ENCODE data around the gene HES7. TPM values are rescaled to one million over a fixed set of nuclear protein-coding genes. Genes with fewer than 3 reads are reported as not detected.

Gene HES7
- polyA plus RNA-seq, 1 donor from 2014 or later: 15.3 TPM

DNA sequence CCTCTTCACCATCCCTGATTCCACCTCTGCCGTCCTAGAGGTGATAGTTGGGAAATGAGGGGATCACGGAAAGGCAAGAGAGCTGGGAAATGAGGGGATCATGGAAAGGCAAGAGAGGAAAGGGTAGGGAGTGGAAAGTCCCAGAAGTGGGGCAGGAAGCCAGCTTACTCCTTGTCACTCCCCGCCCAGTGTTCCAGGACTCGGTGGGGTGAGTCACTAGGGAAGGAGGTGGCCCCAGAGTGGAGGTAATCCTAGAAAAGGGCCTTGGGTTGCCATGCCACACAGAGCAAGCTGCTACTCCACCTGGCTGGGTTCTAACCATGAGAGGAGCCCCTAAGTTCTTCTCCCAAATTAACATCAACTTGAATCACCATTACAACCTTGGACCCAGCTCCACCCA, 20.4 kb downstream of the HES7 start:
- Histone ChIP-seq H3K79me2 (replicated peaks; ENCODE audit: insufficient read depth, low read length) (no peaks in the 10 kb centered on the region), H3K27ac (ENCODE audit: low read length) (no peak overlapping the region), H3K9me3 (ENCODE audit: low read length) (no peaks in the 10 kb centered on the region), H3K9ac (ENCODE audit: low read length) (no peak overlapping the region), H3K4me2 (ENCODE audit: low read length) (no peak overlapping the region), H3F3A (ENCODE audit: insufficient read depth, low read length, poor library complexity, severe bottlenecking) (no peaks in the 10 kb centered on the region), H2AFZ (ENCODE audit: low read depth, low read length) (no peak overlapping the region), H3K27me3 (ENCODE audit: insufficient read depth, low read depth, low read length) (peaks cover 5% of the 10 kb centered on the region), H4K20me1 (ENCODE audit: insufficient read depth) (no peaks in the 10 kb centered on the region), H3K4me3 (ENCODE audit: low read length) (no peak overlapping the region), H3K9me2 (ENCODE audit: insufficient read depth, low read length) (no peaks in the 10 kb centered on the region), H3K36me3 (ENCODE audit: insufficient read depth, low read length) (no peaks in the 10 kb centered on the region)
- TF ChIP-seq, protein P1, sequence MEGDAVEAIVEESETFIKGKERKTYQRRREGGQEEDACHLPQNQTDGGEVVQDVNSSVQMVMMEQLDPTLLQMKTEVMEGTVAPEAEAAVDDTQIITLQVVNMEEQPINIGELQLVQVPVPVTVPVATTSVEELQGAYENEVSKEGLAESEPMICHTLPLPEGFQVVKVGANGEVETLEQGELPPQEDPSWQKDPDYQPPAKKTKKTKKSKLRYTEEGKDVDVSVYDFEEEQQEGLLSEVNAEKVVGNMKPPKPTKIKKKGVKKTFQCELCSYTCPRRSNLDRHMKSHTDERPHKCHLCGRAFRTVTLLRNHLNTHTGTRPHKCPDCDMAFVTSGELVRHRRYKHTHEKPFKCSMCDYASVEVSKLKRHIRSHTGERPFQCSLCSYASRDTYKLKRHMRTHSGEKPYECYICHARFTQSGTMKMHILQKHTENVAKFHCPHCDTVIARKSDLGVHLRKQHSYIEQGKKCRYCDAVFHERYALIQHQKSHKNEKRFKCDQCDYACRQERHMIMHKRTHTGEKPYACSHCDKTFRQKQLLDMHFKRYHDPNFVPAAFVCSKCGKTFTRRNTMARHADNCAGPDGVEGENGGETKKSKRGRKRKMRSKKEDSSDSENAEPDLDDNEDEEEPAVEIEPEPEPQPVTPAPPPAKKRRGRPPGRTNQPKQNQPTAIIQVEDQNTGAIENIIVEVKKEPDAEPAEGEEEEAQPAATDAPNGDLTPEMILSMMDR (IDR thresholded peaks at IDR 0.05; ENCODE audit: poor library complexity, severe bottlenecking): no peak
- TF ChIP-seq MXI1 (conservative IDR thresholded peaks at IDR 0.05; ENCODE audit: poor library complexity, severe bottlenecking) (no peak), RAD21 (conservative IDR thresholded peaks at IDR 0.05) (no peak), SMC3 (conservative IDR thresholded peaks at IDR 0.05; ENCODE audit: poor library complexity) (no peak), EZH2 (IDR thresholded peaks at IDR 0.05; ENCODE audit: borderline replicate concordance, insufficient read depth, low read length, poor library complexity, severe bottlenecking) (no peak), EP300 (conservative IDR thresholded peaks at IDR 0.05; ENCODE audit: poor library complexity, severe bottlenecking) (no peak), TAF1 (IDR thresholded peaks at IDR 0.05; ENCODE audit: low read depth) (no peak), POLR2AphosphoS5 (IDR thresholded peaks at IDR 0.05) (no peak)
- TF ChIP-seq, protein P2, sequence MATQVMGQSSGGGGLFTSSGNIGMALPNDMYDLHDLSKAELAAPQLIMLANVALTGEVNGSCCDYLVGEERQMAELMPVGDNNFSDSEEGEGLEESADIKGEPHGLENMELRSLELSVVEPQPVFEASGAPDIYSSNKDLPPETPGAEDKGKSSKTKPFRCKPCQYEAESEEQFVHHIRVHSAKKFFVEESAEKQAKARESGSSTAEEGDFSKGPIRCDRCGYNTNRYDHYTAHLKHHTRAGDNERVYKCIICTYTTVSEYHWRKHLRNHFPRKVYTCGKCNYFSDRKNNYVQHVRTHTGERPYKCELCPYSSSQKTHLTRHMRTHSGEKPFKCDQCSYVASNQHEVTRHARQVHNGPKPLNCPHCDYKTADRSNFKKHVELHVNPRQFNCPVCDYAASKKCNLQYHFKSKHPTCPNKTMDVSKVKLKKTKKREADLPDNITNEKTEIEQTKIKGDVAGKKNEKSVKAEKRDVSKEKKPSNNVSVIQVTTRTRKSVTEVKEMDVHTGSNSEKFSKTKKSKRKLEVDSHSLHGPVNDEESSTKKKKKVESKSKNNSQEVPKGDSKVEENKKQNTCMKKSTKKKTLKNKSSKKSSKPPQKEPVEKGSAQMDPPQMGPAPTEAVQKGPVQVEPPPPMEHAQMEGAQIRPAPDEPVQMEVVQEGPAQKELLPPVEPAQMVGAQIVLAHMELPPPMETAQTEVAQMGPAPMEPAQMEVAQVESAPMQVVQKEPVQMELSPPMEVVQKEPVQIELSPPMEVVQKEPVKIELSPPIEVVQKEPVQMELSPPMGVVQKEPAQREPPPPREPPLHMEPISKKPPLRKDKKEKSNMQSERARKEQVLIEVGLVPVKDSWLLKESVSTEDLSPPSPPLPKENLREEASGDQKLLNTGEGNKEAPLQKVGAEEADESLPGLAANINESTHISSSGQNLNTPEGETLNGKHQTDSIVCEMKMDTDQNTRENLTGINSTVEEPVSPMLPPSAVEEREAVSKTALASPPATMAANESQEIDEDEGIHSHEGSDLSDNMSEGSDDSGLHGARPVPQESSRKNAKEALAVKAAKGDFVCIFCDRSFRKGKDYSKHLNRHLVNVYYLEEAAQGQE (IDR thresholded peaks at IDR 0.05; ENCODE audit: borderline replicate concordance): no peak

DNA sequence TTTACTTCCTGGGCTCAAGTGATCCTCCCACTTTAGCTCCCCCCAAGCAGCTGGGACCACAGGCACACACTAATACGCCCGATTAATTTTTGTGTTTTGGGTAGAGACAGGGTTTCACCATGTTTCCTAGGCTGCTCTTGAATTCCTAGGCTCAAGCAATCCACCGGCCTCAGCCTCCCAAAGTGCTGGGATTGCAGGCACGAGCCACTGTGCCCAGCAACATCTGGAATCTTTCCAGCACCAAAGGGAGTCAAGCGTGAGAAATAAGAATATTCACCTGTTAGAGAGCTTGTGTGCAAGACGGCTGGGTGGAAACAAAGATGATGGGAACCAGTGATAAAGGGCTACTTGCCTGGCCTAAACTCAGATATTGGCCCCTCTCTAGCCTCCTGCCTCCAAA, 22.2 kb downstream of the HES7 start:
- no peak overlapping the region for H3K4me3 ChIP-seq (ENCODE audit: low read length)
- H3K9me3 ChIP-seq (ENCODE audit: low read length): no peaks in the 10 kb centered on the region
- no peaks in the 10 kb centered on the region for H3K79me2 ChIP-seq (replicated peaks; ENCODE audit: insufficient read depth, low read length)
- H3F3A ChIP-seq (ENCODE audit: insufficient read depth, low read length, poor library complexity, severe bottlenecking): no peaks in the 10 kb centered on the region
- H3K4me2 ChIP-seq (ENCODE audit: low read length): no peak overlapping the region
- no peaks in the 10 kb centered on the region for H3K9me2 ChIP-seq (ENCODE audit: insufficient read depth, low read length)
- no peak for TF ChIP-seq SMC3 (conservative IDR thresholded peaks at IDR 0.05; ENCODE audit: poor library complexity)
- no peak for TF ChIP-seq RAD21 (conservative IDR thresholded peaks at IDR 0.05)
- TF ChIP-seq EP300 (conservative IDR thresholded peaks at IDR 0.05; ENCODE audit: poor library complexity, severe bottlenecking): no peak
- no peak for TF ChIP-seq EZH2 (IDR thresholded peaks at IDR 0.05; ENCODE audit: borderline replicate concordance, insufficient read depth, low read length, poor library complexity, severe bottlenecking)
- TF ChIP-seq POLR2AphosphoS5 (IDR thresholded peaks at IDR 0.05): no peak
- TF ChIP-seq, protein P1 (IDR thresholded peaks at IDR 0.05; ENCODE audit: poor library complexity, severe bottlenecking): no peak
- TF ChIP-seq MXI1 (conservative IDR thresholded peaks at IDR 0.05; ENCODE audit: poor library complexity, severe bottlenecking): no peak
- TF ChIP-seq, protein P2 (IDR thresholded peaks at IDR 0.05; ENCODE audit: borderline replicate concordance): no peak
- H2AFZ ChIP-seq (ENCODE audit: low read depth, low read length): no peak overlapping the region
- no peak overlapping the region for H3K27ac ChIP-seq (ENCODE audit: low read length)
- no peaks in the 10 kb centered on the region for H3K27me3 ChIP-seq (ENCODE audit: insufficient read depth, low read depth, low read length)
- H3K9ac ChIP-seq (ENCODE audit: low read length): no peak overlapping the region
- H4K20me1 ChIP-seq (ENCODE audit: insufficient read depth): no peaks in the 10 kb centered on the region
- no peaks in the 10 kb centered on the region for H3K36me3 ChIP-seq (ENCODE audit: insufficient read depth, low read length)

Measured in neural cell (in vitro differentiated cells).